HepG2 (cell line): ENCODE data around the gene TM4SF20. TPM values are rescaled to one million over a fixed set of nuclear protein-coding genes. Genes with fewer than 3 reads are reported as not detected.

Experiments used
- DR1 ChIP-seq: sonication (generic); formaldehyde crosslinking; IDR thresholded peaks from 2 replicates; pipeline ENCODE4 v1.8.0; 2021; ENCODE audit warnings: mild to moderate bottlenecking, missing genetic modification reagents, inconsistent platforms
- ELF3 ChIP-seq: IDR thresholded peaks from 2 replicates; pipeline ENCODE4 v1.6.1; 2016; ENCODE audit warnings: missing genetic modification reagents, missing compliant biosample characterization
- IKZF4 ChIP-seq: sonication (generic); formaldehyde crosslinking; IDR thresholded peaks from 2 replicates; pipeline ENCODE4 v1.5.1; 2020; ENCODE audit warnings: borderline replicate concordance, mild to moderate bottlenecking, low read depth, missing genetic modification reagents; ENCODE audit errors: not compliant biosample characterization
- NCOA1 ChIP-seq: sonication (generic); formaldehyde crosslinking; IDR thresholded peaks from 2 replicates; pipeline ENCODE4 v1.9.0; 2021; ENCODE audit warnings: missing genetic modification reagents
- POLR2AphosphoS2 ChIP-seq: IDR thresholded peaks from 2 replicates; pipeline ENCODE4 v1.6.1; 2011; ENCODE audit warnings: low read depth, low read length, improper control_type of control experiment
- STAT5B ChIP-seq: sonication (generic); formaldehyde crosslinking; IDR thresholded peaks from 2 replicates; pipeline ENCODE4 v1.4.0; 2020; ENCODE audit warnings: missing genetic modification reagents
- ZBTB42 ChIP-seq: sonication (generic); formaldehyde crosslinking; IDR thresholded peaks from 2 replicates; pipeline ENCODE4 v1.5.0; 2020; ENCODE audit warnings: mild to moderate bottlenecking, missing genetic modification reagents
- ZHX2 ChIP-seq, 2 experiments: sonication (generic) in 1 of 2; formaldehyde crosslinking in 1 of 2; IDR thresholded peaks; 2 replicates each; pipeline versions ENCODE4 v1.6.1 to v1.9.0; 2014 to 2022; ENCODE audit warnings: antibody characterized with exemption in 1 of 2, borderline replicate concordance in 1 of 2, inconsistent platforms in 1 of 2, low read depth in 1 of 2, missing genetic modification reagents in 1 of 2
- ZNF512B ChIP-seq: sonication (generic); formaldehyde crosslinking; IDR thresholded peaks from 2 replicates; pipeline ENCODE4 v1.5.1; 2020; ENCODE audit warnings: missing genetic modification reagents, mild to moderate bottlenecking, borderline replicate concordance
- ZNF629 ChIP-seq: sonication (generic); formaldehyde crosslinking; conservative IDR thresholded peaks from 2 replicates; pipeline ENCODE4 v1.5.0; 2020; ENCODE audit warnings: missing genetic modification reagents
- polyA plus RNA-seq, 8 experiments: library from polyadenylated mRNA; depleted of rRNA in 3 of 8; stranded (reverse) in 7 of 8; unstranded in 1 of 8; fragments of >200 nt; fragmentation: Illumina TruSeq in 4 of 8; extraction: Trizol in 4 of 8; gene quantifications; 2 replicates each; pipeline versions ENCODE4 v1.2.1 to v1.2.3, GENCODE V29; 2011 to 2016; ENCODE audit warnings: low read depth in 4 of 8, missing spikeins in 1 of 8, mixed read lengths in 1 of 8; ENCODE audit not compliant: insufficient read depth in 1 of 8
- total RNA-seq, 5 experiments: library from RNA; depleted of rRNA; stranded (reverse); fragments of >200 nt; fragmentation: Illumina TruSeq; extraction: Trizol; gene quantifications; 2 replicates each; pipeline ENCODE4 v1.2.3, GENCODE V29; 2016; ENCODE audit warnings: low read depth in 1 of 5
- TF ChIP-seq, protein P1 (sequence below): sonication (generic); formaldehyde crosslinking; IDR thresholded peaks from 2 replicates; pipeline ENCODE4 v1.4.0; 2020; ENCODE audit warnings: mild to moderate bottlenecking, low read depth, missing genetic modification reagents

Gene TM4SF20
- total and polyA plus RNA-seq, 2 of the 13 experiments (the other 11 are each of a cell fraction or from before 2014, with no cell fraction given): not detected

GRCh38 chr2:227406177-227407031 lies 27.3 kb upstream of the TM4SF20 start (continued):
- peak; percentile 63; the same call in 1 of the 2 replicates for TF ChIP-seq ZHX2 (IDR thresholded peaks at IDR 0.05; ENCODE audit: low read depth)
- TF ChIP-seq ZHX2 (CRISPR knock-in tag; IDR thresholded peaks at IDR 0.05; ENCODE audit: borderline replicate concordance): no peak
- no peak for TF ChIP-seq POLR2AphosphoS2
- no peak for TF ChIP-seq STAT5B (CRISPR knock-in tag)
- TF ChIP-seq NCOA1 (CRISPR knock-in tag): no peak
- TF ChIP-seq IKZF4: peak; percentile 39
- TF ChIP-seq DR1 (CRISPR knock-in tag): no peak
- TF ChIP-seq ZNF512B: peak; percentile 77; the same call in 1 of the 2 replicates
- TF ChIP-seq ZNF629 (CRISPR knock-in tag): no peak
- TF ChIP-seq, protein P1, sequence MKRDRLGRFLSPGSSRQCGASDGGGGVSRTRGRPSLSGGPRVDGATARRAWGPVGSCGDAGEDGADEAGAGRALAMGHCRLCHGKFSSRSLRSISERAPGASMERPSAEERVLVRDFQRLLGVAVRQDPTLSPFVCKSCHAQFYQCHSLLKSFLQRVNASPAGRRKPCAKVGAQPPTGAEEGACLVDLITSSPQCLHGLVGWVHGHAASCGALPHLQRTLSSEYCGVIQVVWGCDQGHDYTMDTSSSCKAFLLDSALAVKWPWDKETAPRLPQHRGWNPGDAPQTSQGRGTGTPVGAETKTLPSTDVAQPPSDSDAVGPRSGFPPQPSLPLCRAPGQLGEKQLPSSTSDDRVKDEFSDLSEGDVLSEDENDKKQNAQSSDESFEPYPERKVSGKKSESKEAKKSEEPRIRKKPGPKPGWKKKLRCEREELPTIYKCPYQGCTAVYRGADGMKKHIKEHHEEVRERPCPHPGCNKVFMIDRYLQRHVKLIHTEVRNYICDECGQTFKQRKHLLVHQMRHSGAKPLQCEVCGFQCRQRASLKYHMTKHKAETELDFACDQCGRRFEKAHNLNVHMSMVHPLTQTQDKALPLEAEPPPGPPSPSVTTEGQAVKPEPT: 0 out of 2 replicates have a peak, but pooled peaks have one; percentile 62
- no peak for TF ChIP-seq ZBTB42 (CRISPR knock-in tag)
- peak; percentile 80 for TF ChIP-seq ELF3 (CRISPR knock-in tag)
